SK-N-SH (cell line): ENCODE data around the gene KDSR.

Experiments
- EP300 ChIP-seq, 2 experiments: IDR thresholded peaks; 2 replicates each; pipeline versions ENCODE4 v1.4.0 to v1.6.1; 2012; ENCODE audit warnings: borderline replicate concordance in 1 of 2, low read depth in 1 of 2, low read length in 1 of 2
- FOXJ3 ChIP-seq: sonication (generic); formaldehyde crosslinking; IDR thresholded peaks from 2 replicates; pipeline ENCODE4 v1.5.1; 2020; ENCODE audit warnings: mild to moderate bottlenecking, missing genetic modification reagents
- JUND ChIP-seq: IDR thresholded peaks from 2 replicates; pipeline ENCODE4 v1.4.0; 2012
- MAX ChIP-seq: IDR thresholded peaks from 2 replicates; pipeline ENCODE4 v1.4.0; 2012; ENCODE audit warnings: low read depth
- NFIC ChIP-seq: IDR thresholded peaks from 2 replicates; pipeline ENCODE4 v1.4.0; 2012; ENCODE audit warnings: borderline replicate concordance
- NRF1 ChIP-seq: IDR thresholded peaks from 2 replicates; pipeline ENCODE4 v1.6.1; 2012; ENCODE audit warnings: low read depth, mild to moderate bottlenecking, low read length
- RCOR1 ChIP-seq: fragments of 150-350 bp; IDR thresholded peaks from 2 replicates; pipeline ENCODE4 v1.6.1; 2017; ENCODE audit warnings: antibody characterized with exemption, low read length
- TEAD4 ChIP-seq: IDR thresholded peaks from 2 replicates; pipeline ENCODE4 v1.4.0; 2012; ENCODE audit warnings: mild to moderate bottlenecking, borderline replicate concordance; ENCODE audit not compliant: insufficient read depth
- USF1 ChIP-seq: IDR thresholded peaks from 2 replicates; pipeline ENCODE4 v1.4.0; 2012; ENCODE audit warnings: low read depth, borderline replicate concordance
- YY1 ChIP-seq: IDR thresholded peaks from 2 replicates; pipeline ENCODE4 v1.4.0; 2012; ENCODE audit warnings: low read depth, mild to moderate bottlenecking
- TF ChIP-seq, protein P1 (sequence below): fragments of 150-350 bp; IDR thresholded peaks from 2 replicates; pipeline ENCODE4 v1.6.1; 2017; ENCODE audit warnings: antibody characterized with exemption, low read length, low read depth, borderline replicate concordance
- TF ChIP-seq, protein P2 (sequence below): fragments of 200-600 bp; sonication (generic); IDR thresholded peaks from 2 replicates; pipeline ENCODE4 v1.6.1; 2017; ENCODE audit warnings: antibody characterized with exemption, mild to moderate bottlenecking, moderate library complexity
- TF ChIP-seq, protein P3 (sequence below): IDR thresholded peaks from 2 replicates; pipeline ENCODE4 v1.6.1; 2012; ENCODE audit warnings: mild to moderate bottlenecking, low read depth, low read length, moderate library complexity

GRCh38 chr18:63317556-63317946, 49.5 kb downstream of the KDSR start:
- TF ChIP-seq, protein P1, sequence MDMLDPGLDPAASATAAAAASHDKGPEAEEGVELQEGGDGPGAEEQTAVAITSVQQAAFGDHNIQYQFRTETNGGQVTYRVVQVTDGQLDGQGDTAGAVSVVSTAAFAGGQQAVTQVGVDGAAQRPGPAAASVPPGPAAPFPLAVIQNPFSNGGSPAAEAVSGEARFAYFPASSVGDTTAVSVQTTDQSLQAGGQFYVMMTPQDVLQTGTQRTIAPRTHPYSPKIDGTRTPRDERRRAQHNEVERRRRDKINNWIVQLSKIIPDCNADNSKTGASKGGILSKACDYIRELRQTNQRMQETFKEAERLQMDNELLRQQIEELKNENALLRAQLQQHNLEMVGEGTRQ, result no peak
- TF ChIP-seq, protein P2, sequence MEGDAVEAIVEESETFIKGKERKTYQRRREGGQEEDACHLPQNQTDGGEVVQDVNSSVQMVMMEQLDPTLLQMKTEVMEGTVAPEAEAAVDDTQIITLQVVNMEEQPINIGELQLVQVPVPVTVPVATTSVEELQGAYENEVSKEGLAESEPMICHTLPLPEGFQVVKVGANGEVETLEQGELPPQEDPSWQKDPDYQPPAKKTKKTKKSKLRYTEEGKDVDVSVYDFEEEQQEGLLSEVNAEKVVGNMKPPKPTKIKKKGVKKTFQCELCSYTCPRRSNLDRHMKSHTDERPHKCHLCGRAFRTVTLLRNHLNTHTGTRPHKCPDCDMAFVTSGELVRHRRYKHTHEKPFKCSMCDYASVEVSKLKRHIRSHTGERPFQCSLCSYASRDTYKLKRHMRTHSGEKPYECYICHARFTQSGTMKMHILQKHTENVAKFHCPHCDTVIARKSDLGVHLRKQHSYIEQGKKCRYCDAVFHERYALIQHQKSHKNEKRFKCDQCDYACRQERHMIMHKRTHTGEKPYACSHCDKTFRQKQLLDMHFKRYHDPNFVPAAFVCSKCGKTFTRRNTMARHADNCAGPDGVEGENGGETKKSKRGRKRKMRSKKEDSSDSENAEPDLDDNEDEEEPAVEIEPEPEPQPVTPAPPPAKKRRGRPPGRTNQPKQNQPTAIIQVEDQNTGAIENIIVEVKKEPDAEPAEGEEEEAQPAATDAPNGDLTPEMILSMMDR, result no peak
- no peak for TF ChIP-seq USF1
- no peak for TF ChIP-seq NFIC
- no peak for TF ChIP-seq TEAD4
- no peak for TF ChIP-seq FOXJ3 (CRISPR knock-in tag)
- no peak for TF ChIP-seq MAX
- TF ChIP-seq EP300 (IDR thresholded peaks at IDR 0.05; ENCODE audit: borderline replicate concordance in 1 of 2, low read depth in 1 of 2, low read length in 1 of 2), result no peak
- TF ChIP-seq JUND, result no peak
- TF ChIP-seq, protein P3, sequence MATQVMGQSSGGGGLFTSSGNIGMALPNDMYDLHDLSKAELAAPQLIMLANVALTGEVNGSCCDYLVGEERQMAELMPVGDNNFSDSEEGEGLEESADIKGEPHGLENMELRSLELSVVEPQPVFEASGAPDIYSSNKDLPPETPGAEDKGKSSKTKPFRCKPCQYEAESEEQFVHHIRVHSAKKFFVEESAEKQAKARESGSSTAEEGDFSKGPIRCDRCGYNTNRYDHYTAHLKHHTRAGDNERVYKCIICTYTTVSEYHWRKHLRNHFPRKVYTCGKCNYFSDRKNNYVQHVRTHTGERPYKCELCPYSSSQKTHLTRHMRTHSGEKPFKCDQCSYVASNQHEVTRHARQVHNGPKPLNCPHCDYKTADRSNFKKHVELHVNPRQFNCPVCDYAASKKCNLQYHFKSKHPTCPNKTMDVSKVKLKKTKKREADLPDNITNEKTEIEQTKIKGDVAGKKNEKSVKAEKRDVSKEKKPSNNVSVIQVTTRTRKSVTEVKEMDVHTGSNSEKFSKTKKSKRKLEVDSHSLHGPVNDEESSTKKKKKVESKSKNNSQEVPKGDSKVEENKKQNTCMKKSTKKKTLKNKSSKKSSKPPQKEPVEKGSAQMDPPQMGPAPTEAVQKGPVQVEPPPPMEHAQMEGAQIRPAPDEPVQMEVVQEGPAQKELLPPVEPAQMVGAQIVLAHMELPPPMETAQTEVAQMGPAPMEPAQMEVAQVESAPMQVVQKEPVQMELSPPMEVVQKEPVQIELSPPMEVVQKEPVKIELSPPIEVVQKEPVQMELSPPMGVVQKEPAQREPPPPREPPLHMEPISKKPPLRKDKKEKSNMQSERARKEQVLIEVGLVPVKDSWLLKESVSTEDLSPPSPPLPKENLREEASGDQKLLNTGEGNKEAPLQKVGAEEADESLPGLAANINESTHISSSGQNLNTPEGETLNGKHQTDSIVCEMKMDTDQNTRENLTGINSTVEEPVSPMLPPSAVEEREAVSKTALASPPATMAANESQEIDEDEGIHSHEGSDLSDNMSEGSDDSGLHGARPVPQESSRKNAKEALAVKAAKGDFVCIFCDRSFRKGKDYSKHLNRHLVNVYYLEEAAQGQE, result no peak
- no peak for TF ChIP-seq YY1
- no peak for TF ChIP-seq NRF1
- TF ChIP-seq RCOR1, result no peak
